Osteoblast (primary cell): ENCODE data around the gene ARFIP1. TPM values are rescaled to one million over a fixed set of nuclear protein-coding genes. Genes with fewer than 3 reads are reported as not detected.
A peak's percentile ranks its signal among the peaks of the same experiment; 100 is the strongest.

Experiments used
- DNase-seq: peaks from one replicate; pipeline ENCODE4 v3.0.0; 2011; ENCODE audit warnings: low spot score, mixed read lengths; ENCODE audit not compliant: insufficient read length; ENCODE audit errors: missing footprints
- H2AFZ ChIP-seq: 2 replicates; pipeline ENCODE4 v1.6.0; 2011; ENCODE audit warnings: mild to moderate bottlenecking, low read length
- H3K27ac ChIP-seq: 2 replicates; pipeline ENCODE4 v1.5.1; 2011; ENCODE audit warnings: mild to moderate bottlenecking, low read depth, low read length, moderate library complexity
- H3K27me3 ChIP-seq: 2 replicates; pipeline ENCODE4 v1.6.0; 2012; ENCODE audit warnings: mild to moderate bottlenecking, control low read depth, inconsistent platforms, low read length, moderate library complexity; ENCODE audit not compliant: insufficient read depth
- H3K36me3 ChIP-seq: 2 replicates; pipeline ENCODE4 v1.5.1; 2011; ENCODE audit warnings: mild to moderate bottlenecking, low read length, control low read depth, moderate library complexity; ENCODE audit not compliant: insufficient read depth
- H3K4me1 ChIP-seq: 2 replicates; pipeline ENCODE4 v1.5.1; 2011; ENCODE audit warnings: mild to moderate bottlenecking, low read length, control low read depth, moderate library complexity; ENCODE audit not compliant: insufficient read depth
- H3K4me2 ChIP-seq: 2 replicates; pipeline ENCODE4 v1.6.0; 2011; ENCODE audit warnings: mild to moderate bottlenecking, low read length; ENCODE audit not compliant: insufficient read depth
- H3K4me3 ChIP-seq: fragments of 200-600 bp; sonication (generic); 3 replicates; pipeline ENCODE4 v1.5.1; 2012; ENCODE audit warnings: mild to moderate bottlenecking, low read length, inconsistent platforms; ENCODE audit not compliant: insufficient read depth
- H3K79me2 ChIP-seq: 2 replicates; pipeline ENCODE4 v1.6.0; 2012; ENCODE audit warnings: mild to moderate bottlenecking, low read length, control low read depth, inconsistent platforms; ENCODE audit not compliant: insufficient read depth
- H3K9me3 ChIP-seq: 2 replicates; pipeline ENCODE4 v1.5.1; 2011; ENCODE audit warnings: low read depth, low read length, control low read depth
- H4K20me1 ChIP-seq: 2 replicates; pipeline ENCODE4 v1.6.0; 2012; ENCODE audit warnings: mild to moderate bottlenecking, low read length, control low read depth; ENCODE audit not compliant: insufficient read depth
- CTCF ChIP-seq: IDR thresholded peaks from 2 replicates; pipeline ENCODE4 v1.5.1; 2011; ENCODE audit warnings: mild to moderate bottlenecking, low read depth, low read length, moderate library complexity; ENCODE audit errors: extremely low read depth
- total RNA-seq: library from RNA; depleted of rRNA; stranded (reverse); fragments of >200 nt; gene quantifications from 2 replicates; pipeline ENCODE4 v1.2.3, GENCODE V29; 2012

ARFIP1 gene
- total RNA-seq, 1 donor: 38.7 TPM

- H4K20me1 ChIP-seq: peaks cover 19% of the 10 kb centered on the region
- H3K79me2 ChIP-seq: peaks cover 39% of the 10 kb centered on the region
- peak overlapping the region; percentile 82 for H3K4me3 ChIP-seq
- peak overlapping the region; percentile 99 for H2AFZ ChIP-seq
- peak overlapping the region; percentile 85 for H3K27ac ChIP-seq
- DNase-seq: peak; percentile 76
- H3K4me1 ChIP-seq: peaks cover 16% of the 10 kb centered on the region
- H3K4me2 ChIP-seq: peak overlapping the region; percentile 87
- TF ChIP-seq CTCF: no peak
- peaks cover 16% of the 10 kb centered on the region for H3K27me3 ChIP-seq
- no peaks in the 10 kb centered on the region for H3K36me3 ChIP-seq
- no peaks in the 10 kb centered on the region for H3K9me3 ChIP-seq
Measured at GRCh38 chr4:152778656-152779512, 870 bp upstream of the ARFIP1 start.

DNA sequence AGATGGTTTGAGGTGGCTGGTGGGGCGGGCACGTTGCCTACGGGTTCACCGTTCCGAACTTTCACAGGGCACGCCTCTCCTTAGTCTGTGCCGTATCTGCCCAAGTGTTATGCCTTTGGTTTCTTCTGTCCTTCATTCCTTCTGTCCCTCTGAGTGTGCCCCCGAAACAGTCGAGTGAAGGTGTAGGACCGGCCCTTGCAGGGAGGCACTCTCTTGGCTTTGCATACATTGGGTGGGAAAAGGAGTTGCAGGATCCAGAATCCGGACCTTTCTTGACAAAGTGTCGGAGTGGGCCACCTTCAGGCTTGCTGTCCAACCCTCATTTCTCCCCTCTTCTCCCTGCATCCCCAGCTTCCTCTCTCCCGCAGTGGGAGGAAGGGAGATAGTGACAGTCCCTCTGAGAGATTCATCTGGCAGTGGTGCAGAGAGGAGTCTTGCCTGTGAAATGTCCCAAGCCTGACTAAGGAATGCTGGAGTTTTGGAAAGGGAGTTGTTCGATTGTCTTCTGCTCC is 569 bp downstream of the ARFIP1 start:
- Histone ChIP-seq H3K36me3 (no peaks in the 10 kb centered on the region), H3K4me3 (peak overlapping the region; percentile 82), H3K9me3 (no peaks in the 10 kb centered on the region), H3K79me2 (peaks cover 52% of the 10 kb centered on the region), H2AFZ (peak overlapping the region; percentile 89), H3K4me1 (peaks cover 25% of the 10 kb centered on the region), H3K4me2 (peak overlapping the region; percentile 90), H4K20me1 (peaks cover 33% of the 10 kb centered on the region), H3K27me3 (peaks cover 16% of the 10 kb centered on the region), H3K27ac (peak overlapping the region; percentile 85)
- DNase-seq: peak; percentile 65
- TF ChIP-seq CTCF: no peak

DNA sequence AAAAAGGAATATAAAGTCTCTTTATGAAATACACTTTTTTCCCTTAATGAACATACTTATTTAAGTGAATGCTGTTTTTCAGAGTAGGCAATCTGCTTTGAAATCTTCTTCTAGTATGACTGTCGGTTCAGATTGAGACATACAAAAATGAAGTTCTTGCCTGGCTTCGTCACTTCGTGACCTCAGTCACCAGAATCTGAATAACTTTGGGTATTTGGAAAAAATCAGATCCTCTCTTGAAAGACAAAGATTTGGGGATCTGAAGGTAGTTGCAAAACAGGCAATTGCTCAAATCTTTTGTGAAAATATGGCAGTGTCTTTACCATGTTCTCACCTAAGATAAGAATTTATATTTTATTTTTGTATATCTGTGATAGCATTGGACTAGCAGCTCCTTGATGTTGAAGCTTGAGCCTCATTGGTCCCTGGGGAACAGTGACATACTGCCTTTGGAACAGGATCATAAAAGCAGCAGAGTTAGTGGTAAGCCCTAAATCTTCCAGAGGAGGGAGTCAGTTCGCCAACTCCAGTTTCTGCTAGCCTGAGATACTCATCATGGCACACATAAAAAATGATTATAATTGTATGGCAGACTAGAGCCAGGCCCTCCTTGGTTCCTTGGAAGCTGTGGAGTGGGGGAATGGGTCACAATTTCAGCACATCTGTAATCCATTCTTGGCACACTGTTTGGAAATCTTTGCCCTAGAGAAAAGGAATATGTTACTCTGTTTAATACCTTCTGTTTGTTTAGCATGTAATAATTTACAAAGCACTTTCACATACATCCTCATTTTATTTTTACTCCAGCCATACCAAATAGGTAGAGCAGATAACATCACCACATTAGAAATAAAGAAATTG is 5.0 kb downstream of the ARFIP1 start:
- no peak overlapping the region for H3K4me2 ChIP-seq
- peaks cover 54% of the 10 kb centered on the region for H4K20me1 ChIP-seq

More for the DNA sequence above, 5.0 kb downstream of the ARFIP1 start:
- Histone ChIP-seq H2AFZ (no peak overlapping the region), H3K27me3 (no peaks in the 10 kb centered on the region), H3K79me2 (peaks cover 93% of the 10 kb centered on the region), H3K36me3 (no peaks in the 10 kb centered on the region), H3K4me3 (no peak overlapping the region), H3K4me1 (peaks cover 21% of the 10 kb centered on the region), H3K9me3 (no peaks in the 10 kb centered on the region), H3K27ac (peak overlapping the region; percentile 17)
- peak; percentile 66 for DNase-seq
- peak; percentile 48 for TF ChIP-seq CTCF
